Mesodermal cell (in vitro differentiated cells): Measurements from ENCODE around the gene EIF3L.

Experiments used
- H3K27ac ChIP-seq: 2 replicates; pipeline ENCODE4 v1.7.0; 2013; ENCODE audit warnings: mild to moderate bottlenecking, low read depth, low read length, moderate library complexity; ENCODE audit not compliant: severe bottlenecking
- H3K36me3 ChIP-seq: 2 replicates; pipeline ENCODE4 v1.7.1; 2013; ENCODE audit warnings: mild to moderate bottlenecking, low read length, moderate library complexity; ENCODE audit not compliant: control insufficient read depth, insufficient read depth
- H3K4me1 ChIP-seq: one replicate; pipeline ENCODE4 v1.7.1; 2013; ENCODE audit warnings: mild to moderate bottlenecking, low read length; ENCODE audit not compliant: insufficient read depth, control insufficient read depth, poor library complexity, severe bottlenecking
- H3K4me3 ChIP-seq: 2 replicates; pipeline ENCODE4 v1.7.0; 2013; ENCODE audit warnings: low read length, control low read depth, mild to moderate bottlenecking; ENCODE audit not compliant: insufficient read depth, poor library complexity, severe bottlenecking; ENCODE audit errors: extremely low read depth
- H3K9me3 ChIP-seq: 2 replicates; pipeline ENCODE4 v1.7.1; 2013; ENCODE audit warnings: mild to moderate bottlenecking, low read length, moderate library complexity; ENCODE audit not compliant: control insufficient read depth
- WGBS, 2 experiments: methylation state at CpG; one replicate each; pipeline ENCODE4 v1.1.5; 2013; ENCODE audit warnings: missing lambda C conversion rate in 2 of 2; ENCODE audit not compliant: insufficient coverage in 2 of 2; 5-methylcytosine and 5-hydroxymethylcytosine counted together

EIF3L gene

GRCh38 chr22:37860796-37861421, 11.7 kb downstream of the EIF3L start:
- Histone ChIP-seq H3K4me3 (no peak overlapping the region), H3K36me3 (peaks cover 98% of the 10 kb centered on the region), H3K4me1 (peaks cover 28% of the 10 kb centered on the region), H3K9me3 (no peaks in the 10 kb centered on the region), H3K27ac (no peak overlapping the region)
- 95 to 100% methylated on average over 2 to 3 of the region's 7 CpGs for WGBS, 2 experiments

- H3K4me1 ChIP-seq: peaks cover 28% of the 10 kb centered on the region
- H3K36me3 ChIP-seq: peaks cover 98% of the 10 kb centered on the region
- H3K27ac ChIP-seq: peak overlapping the region; percentile 24
- H3K4me3 ChIP-seq: no peak overlapping the region
- H3K9me3 ChIP-seq: no peaks in the 10 kb centered on the region
- WGBS, 2 experiments: 95 to 97% methylated on average over 5 of the region's 7 CpGs
Observed at GRCh38 chr22:37862570-37863325, 13.5 kb downstream of the EIF3L start.

- peaks cover 6% of the 10 kb centered on the region for H3K4me1 ChIP-seq
- no peak overlapping the region for H3K4me3 ChIP-seq
- no peaks in the 10 kb centered on the region for H3K9me3 ChIP-seq
- H3K27ac ChIP-seq: no peak overlapping the region
- WGBS, 2 experiments: 94 to 100% methylated on average over 4 to 5 of the region's 6 CpGs
- H3K36me3 ChIP-seq: peaks cover 98% of the 10 kb centered on the region
Observed at GRCh38 chr22:37865510-37865909, 16.3 kb downstream of the EIF3L start.

DNA sequence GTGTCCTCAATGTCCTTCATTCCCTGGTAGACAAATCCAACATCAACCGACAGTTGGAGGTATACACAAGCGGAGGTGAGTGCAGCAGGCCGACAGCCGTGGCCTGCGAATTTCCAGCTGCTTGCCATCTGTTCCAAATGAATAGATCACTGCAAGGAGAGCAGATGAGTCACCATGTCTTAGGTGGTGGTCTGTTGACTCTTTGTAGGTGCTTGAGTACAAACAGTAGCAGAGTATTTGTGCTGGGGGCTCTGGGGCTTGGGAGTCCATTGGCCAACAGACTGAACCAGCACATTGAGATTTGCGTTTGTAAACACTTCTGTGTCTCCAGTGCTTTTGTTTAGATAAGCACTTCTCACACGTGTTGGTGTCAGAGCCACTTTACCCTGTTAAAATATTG, 21.1 kb downstream of the EIF3L start:
- H3K27ac ChIP-seq: no peak overlapping the region
- H3K4me3 ChIP-seq: no peak overlapping the region
- 89 to 98% methylated on average over 5 to 6 of the region's 7 CpGs for WGBS, 2 experiments
- H3K4me1 ChIP-seq: no peaks in the 10 kb centered on the region
- H3K36me3 ChIP-seq: peaks cover 97% of the 10 kb centered on the region
- H3K9me3 ChIP-seq: no peaks in the 10 kb centered on the region

DNA sequence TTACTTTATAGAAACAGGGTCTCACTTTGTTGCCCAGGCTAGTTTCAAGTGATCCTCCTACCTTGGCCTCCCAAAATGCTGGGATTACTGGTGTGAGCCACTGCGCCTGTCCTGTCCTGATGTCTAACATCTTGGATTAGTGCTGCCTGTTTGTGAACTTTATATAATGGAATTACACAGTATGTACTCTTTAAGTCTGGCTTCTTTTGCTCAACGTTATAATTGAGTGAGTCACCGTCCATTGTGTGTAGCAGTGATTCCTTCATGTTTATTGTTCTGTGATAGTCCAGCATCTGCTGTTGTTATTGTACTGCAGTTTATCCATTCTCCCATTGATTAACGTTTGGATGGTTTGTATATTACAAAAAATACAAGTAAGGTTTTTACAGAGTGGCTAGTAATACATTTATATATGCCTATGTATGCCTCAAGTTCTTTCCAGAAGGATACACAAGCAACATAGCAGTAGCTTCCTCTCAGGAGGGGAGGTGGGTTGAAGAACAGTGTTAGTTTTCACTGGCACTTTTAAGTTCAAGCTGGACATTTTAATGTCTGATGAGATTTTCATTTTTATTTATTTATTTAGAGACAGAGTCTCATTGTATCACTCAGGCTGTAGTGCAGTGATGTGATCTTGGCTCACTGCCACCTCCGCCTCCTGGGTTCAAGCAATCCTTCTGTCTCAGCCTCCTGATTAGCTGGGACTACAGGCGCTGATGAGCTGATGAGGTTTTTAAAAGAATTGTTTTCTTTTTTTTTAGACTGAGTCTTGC, 31.6 kb downstream of the EIF3L start:
- Histone ChIP-seq H3K27ac (no peak overlapping the region), H3K4me1 (no peaks in the 10 kb centered on the region), H3K36me3 (peaks cover 79% of the 10 kb centered on the region), H3K4me3 (no peak overlapping the region), H3K9me3 (no peaks in the 10 kb centered on the region)
- 96 to 100% methylated on average over 3 to 4 of the region's 6 CpGs for WGBS, 2 experiments

GRCh38 chr22:37884420-37884819, 35.2 kb downstream of the EIF3L start:
- H3K4me1 ChIP-seq: peaks cover 24% of the 10 kb centered on the region
- no peaks in the 10 kb centered on the region for H3K9me3 ChIP-seq
- 93 to 100% methylated on average over 3 to 4 of the region's 6 CpGs for WGBS, 2 experiments
- H3K36me3 ChIP-seq: peaks cover 73% of the 10 kb centered on the region
- H3K4me3 ChIP-seq: no peak overlapping the region
- no peak overlapping the region for H3K27ac ChIP-seq

DNA sequence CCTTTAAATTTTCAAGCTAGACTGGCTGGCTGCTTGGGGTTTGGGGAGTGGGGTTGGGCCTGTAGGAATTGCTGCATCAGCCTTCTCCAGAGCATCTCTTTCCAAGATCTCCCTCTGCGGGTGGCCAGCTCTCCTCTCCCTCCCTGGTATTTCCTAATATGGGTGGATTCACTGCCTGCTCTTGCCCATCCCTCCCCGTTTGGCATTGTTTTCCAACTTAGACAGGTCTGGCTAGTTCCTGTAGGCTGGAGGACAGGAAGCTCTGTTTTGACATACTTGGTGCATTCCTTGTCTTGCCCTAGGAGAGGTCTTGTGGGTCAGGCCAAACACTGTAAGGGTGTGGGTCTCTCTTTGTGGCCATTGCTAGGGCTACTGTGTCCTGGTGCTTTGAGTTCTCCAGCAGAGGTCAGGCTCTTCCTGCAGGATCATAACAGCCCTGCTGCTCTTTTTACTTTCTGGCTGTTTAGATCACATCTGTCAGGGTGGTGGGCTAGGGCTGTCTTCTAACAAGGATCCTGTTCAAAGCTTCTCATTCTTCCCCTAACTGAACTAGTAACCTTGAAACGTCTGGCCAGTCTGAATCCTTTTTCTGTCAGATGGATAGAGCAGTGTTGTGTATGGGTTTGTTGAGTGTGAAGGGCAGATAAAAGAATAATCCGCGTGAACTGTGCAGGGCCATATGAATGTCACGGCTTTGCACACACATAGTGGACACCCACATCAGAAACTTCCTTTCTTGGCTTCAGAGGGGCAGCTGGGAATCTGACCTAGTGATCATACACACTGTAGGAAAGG, 38.6 kb downstream of the EIF3L start:
- H3K27ac ChIP-seq: peak overlapping the region; percentile 67
- H3K4me3 ChIP-seq: no peak overlapping the region
- WGBS, 2 experiments: 17 to 60% methylated on average over 1 of the region's 6 CpGs
- no peaks in the 10 kb centered on the region for H3K9me3 ChIP-seq
- H3K36me3 ChIP-seq: peaks cover 76% of the 10 kb centered on the region
- H3K4me1 ChIP-seq: peaks cover 24% of the 10 kb centered on the region

DNA sequence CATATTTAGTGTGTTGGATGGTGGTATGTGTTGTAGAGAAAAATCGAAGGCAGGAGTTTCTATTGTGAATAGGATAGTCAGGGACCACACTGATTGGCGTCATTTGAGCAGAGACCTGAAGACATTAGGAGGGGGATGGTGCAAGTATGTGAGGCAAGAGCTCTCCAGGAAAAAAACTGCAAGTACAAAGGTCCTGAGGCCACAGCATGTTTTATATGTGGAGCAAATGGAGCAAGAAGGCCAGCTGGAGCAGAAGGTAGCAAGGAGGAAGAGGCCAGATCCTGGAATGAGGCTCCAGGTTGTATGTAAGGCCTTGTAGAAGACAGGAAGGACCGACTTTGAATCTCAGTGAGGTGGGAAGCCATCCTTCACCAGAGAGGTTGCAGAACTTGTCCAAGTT, 42.7 kb downstream of the EIF3L start:
- peaks cover 51% of the 10 kb centered on the region for H3K36me3 ChIP-seq
- peaks cover 47% of the 10 kb centered on the region for H3K4me1 ChIP-seq
- H3K9me3 ChIP-seq: no peaks in the 10 kb centered on the region
- H3K4me3 ChIP-seq: no peak overlapping the region
- WGBS, 2 experiments: 94 to 97% methylated on average over 3 of the region's 3 CpGs
- no peak overlapping the region for H3K27ac ChIP-seq

DNA sequence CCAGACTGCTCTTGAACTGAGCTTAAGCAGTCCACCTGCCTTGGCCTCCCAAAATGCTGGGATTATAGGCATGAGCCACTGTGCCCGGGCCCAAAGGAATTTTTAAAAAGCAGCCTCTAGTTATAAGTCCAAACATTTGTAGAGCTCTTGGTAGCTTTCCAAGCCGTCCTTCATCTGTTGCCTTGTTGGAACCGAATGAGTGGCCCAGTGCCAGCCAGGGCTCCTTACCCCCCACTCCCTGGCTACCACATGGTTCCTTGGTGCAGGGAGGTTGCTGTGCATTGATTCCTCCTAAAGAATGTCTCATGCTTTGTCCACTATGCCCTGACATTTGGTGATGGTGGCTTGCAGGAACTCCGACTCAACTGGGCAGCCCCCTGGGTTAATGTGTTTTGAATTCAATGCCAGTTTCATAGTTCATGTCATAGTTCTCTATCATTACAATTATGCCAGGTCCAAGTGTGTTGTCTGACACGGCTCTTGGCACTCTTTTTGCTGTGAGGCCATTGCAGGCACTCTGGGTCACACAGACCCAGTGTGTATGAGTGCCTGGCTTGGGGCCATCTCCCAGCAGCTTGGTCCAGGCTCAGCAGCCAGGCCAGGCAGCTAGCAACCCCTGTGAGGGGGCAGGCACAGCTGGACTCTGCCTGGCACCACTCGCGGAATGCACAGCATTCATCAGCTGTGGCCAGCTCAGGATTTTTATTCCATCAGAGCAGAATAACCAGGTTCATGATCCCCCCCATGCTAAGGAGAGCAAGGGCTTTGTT, 43.5 kb downstream of the EIF3L start:
- WGBS, 2 experiments: 86 to 100% methylated on average over 4 of the region's 7 CpGs
- peaks cover 46% of the 10 kb centered on the region for H3K4me1 ChIP-seq
- peaks cover 46% of the 10 kb centered on the region for H3K36me3 ChIP-seq
- H3K27ac ChIP-seq: no peak overlapping the region
- no peak overlapping the region for H3K4me3 ChIP-seq
- H3K9me3 ChIP-seq: no peaks in the 10 kb centered on the region

DNA sequence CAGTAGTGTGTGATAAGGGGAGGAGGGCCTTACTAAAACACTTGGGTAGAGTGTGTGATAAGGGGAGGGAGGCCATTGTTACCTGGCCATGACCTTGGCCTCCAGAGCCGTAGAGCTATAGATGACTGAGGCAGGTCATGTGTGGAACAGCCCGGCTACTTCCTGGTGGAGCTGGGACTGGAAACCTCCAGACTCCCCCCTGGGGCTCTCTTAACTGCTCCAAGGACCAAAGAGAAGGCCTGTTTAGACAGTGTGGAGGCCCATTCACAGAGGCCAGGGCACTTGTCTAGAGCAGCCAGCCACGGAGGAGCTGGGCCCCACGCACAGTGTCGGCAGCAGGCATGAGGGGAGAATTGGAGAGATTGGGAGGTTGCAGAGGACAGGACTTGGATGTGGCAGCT, 44.4 kb downstream of the EIF3L start:
- peaks cover 46% of the 10 kb centered on the region for H3K4me1 ChIP-seq
- WGBS, 2 experiments: 92 to 95% methylated on average over 3 to 5 of the region's 5 CpGs
- peaks cover 39% of the 10 kb centered on the region for H3K36me3 ChIP-seq
- H3K27ac ChIP-seq: no peak overlapping the region
- no peak overlapping the region for H3K4me3 ChIP-seq
- no peaks in the 10 kb centered on the region for H3K9me3 ChIP-seq
